ENCODE measurements around the gene ATP6AP1.
"Not testable (repeated sequence)": the region's sequence is repeated elsewhere in the genome, so short reads cannot be mapped to it uniquely, and the experiment has no call there.

The ATP6AP1 gene

DNA sequence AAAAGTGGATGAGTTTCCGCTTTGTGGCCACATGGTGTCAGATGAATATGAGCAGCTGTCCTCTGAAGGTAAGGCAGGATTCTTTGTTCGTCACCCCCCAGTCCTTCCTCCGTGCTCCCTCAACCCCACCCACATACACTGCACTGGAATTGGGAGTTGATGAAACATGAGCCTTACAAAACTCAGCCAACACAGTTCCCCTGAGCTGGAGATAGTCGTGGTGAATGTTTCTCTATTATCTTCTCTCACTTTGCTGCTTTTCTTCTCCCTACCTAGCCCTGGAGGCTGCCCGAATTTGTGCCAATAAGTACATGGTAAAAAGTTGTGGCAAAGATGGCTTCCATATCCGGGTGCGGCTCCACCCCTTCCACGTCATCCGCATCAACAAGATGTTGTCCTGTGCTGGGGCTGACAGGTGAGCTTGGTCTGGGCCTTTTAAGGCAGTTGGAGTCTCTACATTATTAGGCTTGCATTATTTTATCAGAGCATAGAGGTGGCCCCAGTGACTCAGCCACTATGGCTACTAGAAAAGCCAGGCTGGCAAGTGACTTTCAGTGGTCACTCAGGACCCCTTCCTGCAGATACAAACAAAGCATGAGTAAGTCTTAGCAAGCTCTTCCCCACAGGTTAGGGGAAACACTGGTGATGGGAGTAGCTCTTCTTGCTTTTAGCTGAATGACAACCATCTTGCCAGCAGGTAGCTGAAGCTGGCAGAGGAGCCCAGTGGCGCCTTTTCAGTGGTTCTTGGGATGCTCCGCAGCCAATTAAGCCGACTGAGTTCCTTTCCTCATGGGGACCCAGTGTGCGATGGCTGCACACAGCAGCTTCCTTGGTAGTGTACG, 28.7 kb upstream of the ATP6AP1 start:
- no peak for FAIRE-seq

DNA sequence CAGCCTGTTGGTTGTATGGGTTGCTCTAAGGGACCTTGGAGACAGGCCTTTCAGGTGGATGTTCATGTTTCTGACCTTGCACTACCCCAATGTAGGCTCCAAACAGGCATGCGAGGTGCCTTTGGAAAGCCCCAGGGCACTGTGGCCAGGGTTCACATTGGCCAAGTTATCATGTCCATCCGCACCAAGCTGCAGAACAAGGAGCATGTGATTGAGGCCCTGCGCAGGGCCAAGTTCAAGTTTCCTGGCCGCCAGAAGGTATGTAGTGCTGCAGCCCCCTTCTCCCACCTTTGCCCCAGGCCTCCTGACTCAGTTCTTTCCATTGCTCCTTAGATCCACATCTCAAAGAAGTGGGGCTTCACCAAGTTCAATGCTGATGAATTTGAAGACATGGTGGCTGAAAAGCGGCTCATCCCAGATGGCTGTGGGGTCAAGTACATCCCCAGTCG, 28.1 kb upstream of the ATP6AP1 start:
- FAIRE-seq: not testable (repeated sequence)

DNA sequence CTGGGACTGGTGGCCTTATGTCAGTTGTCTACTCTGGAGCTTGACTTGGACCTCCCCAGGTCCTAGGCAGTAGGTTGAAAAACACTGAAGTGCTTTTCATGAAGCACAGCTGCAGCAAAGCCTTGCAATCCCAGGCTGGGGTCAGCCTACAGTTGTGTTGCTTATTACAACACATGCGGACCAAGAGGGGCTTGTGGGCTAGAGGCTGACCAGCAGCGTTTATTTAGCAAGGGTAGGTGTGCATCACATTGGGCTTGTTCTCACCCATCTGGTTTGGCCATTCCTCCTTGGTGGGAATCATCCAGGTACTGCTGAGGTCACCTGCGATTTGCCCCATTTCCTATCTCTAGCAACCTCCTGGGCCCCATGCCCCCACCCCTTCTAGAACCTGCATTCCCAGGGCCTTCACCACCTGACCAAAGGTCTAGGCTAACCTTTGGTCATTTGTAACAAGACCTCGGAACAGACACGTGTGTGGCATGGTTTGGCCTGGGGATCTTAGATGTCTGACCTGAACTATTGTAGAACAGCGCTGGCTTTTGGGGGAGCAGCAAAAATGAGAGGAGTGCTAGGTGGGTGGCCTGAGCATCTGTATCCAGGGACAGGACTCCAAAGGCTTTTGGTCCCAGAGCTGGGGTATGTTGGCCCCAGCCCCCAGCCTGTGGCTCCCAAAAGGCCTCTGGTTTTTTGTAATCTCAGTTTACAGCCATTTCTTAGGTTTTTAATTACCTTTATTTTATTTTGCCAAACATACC, 27.3 kb upstream of the ATP6AP1 start:
- no peak for FAIRE-seq

DNA sequence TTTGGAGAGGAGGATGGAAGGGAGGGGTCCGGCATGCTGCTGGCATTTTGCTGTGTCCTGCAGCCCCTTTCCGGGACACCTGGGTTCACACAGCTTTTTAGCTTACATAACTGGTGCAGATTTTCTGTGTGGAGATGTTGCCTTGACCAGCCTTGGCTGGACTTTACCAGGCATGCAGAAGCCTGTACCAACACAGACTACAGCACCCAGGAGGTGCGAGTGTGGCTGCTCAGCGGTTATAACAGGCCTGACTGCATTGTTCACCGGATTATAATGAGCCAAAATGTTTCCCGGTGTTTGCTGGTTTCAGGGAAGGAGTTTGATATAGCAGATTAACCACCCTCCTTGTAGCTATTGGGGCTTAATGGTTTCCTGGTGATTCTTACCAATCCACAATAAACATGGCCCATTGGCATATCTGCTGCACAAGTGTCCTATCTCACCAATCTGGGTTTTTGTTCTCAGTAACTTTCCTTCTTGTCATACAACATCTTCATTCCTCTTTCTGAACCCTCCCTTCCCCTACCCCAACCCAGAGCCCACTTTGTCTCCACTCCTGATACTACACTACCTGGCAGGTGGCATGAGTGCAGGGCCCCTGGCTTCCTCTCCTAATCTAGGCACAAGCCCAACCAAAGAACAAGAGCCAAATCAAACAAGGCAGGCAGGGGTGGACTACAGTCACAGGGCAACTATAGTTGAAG, 26.4 kb upstream of the ATP6AP1 start:
- no peak for FAIRE-seq

DNA sequence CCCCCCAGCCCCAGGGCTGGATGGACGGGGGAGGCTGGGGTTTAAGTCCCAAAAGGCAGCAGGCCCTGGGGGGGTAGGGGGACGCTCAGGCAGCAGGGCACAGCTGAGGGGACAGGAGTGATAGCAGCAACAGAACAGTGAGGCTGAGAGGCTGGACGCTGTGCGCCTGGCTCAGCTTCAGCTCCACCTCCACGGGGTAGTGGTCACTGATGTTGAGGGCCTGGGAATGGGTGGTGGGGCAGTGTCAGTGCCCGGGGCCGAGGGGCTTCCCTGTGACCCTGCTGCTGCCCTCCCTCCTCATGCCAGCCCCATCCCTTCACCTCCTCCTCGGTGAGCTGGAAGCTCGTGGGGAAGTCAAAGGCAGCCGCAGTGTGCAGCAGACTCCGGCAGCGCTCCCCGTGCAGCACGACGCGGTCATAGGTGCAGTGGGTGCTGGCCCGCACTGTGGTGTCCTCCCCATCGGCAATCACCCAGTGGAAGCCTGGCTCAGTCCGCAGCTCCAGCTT, 25.8 kb upstream of the ATP6AP1 start:
- no peak for FAIRE-seq

DNA sequence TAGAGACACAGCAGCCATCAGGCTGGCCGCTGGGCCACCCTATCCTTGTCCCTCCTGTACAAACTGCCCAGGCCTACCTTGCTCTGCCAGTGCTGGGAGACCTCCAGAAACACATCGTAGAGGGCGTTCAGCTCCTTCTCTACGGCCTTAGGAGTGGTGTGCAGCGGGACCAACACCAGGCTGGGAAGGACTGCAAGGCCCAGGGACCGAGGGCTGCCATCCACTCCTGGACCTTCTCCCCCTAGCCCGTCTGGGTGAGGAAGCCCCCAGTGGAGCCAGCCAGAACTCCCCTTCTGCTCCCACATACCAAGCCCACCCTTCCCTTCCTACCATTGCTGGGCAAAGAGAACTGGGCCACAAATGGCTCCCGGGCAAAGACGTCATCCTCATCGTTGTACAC, 25.3 kb upstream of the ATP6AP1 start:
- FAIRE-seq: no peak

DNA sequence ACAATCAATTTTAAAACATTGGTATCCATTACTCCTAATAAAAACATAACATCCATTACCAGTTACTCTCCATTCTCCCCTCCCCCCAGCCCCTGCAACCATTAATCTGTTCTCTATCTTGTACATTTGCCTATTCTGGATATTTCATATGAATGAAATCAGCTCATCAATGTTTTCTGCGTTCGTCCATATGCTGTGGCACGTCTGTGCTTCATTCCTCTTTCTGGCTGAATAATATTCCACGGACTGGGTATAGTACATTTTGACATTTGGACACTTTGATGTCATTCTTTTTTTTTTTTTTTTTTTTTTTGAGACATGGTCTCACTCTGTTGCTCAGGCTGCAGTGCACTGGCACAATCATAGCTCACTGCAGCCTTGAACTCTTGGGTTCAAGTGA, 24.6 kb upstream of the ATP6AP1 start:
- FAIRE-seq: no peak

DNA sequence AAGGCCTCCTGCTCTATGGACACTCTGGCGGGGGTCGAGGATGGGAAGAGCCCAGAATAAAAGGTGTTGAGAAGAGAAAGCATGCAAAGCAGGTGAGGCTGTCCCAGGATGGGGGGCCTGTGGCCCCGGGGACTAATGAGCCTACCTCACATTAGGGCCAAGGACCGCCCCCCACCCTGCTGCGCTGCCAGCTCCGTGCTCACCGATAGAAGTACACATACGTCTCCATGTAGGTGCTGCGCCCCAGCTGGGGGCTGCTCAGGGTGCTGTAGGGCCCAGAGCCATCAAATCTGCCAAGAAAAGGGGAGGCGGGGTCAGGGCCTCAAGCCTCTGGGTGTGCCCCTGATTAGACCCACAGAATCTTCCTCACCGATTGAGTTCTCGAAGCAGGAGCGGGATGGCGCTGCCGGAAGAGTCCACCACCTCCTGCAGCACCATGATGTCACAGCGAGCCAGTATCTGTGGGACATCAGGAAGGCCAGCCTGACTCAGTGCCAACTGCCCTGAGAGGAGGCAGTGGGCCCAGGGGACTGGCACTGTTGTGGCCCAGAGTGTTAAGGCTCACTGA, 23.8 kb upstream of the ATP6AP1 start:
- FAIRE-seq: no peak

DNA sequence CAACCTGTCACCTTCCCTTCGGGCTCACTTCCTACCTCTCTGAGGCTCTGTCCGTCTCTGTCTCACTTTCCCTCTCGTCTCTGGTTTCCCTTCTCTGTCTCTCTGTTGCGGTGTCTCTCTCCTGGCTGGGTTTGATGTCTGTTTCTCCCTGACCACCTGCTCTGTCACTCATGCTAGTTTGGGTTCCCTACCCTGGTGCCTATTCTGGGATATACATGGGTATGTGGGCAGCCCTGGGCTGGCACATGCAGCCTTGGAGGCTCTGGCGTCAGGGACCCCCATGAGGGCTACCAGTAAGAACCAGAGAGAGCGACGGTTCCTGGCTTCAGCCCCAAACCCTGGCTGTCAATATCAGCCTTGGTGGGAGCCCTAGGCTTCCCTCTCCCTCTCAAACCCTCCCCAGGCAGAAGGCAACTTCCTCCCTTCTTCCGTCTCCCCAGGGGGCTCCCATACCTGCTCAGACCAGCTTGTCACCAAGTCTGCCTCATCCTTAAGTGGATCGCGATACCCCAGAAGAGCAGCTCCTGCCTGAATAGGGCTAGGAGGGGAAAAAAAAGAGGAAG, 19.7 kb upstream of the ATP6AP1 start:
- no peak for FAIRE-seq

DNA sequence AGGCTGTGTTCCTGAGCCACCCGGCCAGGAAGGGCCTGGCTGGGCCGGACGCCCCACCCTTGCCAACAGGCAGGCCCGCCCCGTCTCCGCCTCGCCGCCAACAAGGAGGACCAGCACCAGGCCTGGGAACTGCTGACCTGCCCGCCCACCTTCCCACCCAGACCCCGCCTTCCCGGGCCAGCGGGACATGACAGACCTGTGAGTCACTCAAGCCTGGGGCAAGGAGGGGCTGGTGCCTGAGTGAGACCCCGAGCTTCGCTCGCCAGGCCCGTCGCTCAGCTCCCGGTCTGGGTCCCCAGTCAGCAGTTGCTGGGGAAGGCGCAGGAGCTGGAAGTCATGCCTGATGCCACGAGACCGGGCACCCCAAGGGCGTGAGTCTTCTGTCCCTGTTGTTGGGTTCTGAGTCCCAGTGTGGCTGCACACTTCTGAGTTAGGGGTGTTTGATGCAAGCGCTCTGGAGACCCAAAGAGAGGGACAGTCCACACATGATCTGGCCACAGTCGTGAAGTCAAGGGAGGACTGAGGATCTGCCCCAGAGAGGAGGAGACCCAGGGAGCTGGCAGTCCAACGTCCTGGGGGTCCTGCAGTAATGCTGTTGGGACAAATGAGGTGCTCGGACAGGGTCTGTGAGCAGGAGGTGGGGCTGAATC, 19.1 kb upstream of the ATP6AP1 start, which contains the start of gene DNASE1L1:
Gene DNASE1L1, minus strand, starts transcription at position 33 of the 650 bp plus-strand sequence. CDS start 3,686 bp downstream, outside the sequence.
- FAIRE-seq: no peak

DNA sequence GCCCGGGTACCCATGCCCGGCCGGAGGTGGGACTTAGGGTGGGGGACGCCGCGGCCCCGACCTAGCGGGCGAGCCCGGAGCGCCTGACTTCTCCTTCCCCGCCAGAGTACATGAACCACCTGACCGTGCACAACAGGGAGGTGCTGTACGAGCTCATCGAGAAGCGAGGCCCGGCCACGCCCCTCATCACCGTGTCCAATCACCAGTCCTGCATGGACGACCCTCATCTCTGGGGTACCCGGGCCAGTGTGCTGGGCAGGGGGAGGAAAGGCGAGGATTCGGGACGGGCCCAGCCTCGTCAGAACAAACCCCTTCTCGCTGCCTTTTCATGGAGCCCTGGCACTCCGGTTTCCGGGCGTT, 16.5 kb upstream of the ATP6AP1 start:
- no peak for FAIRE-seq

DNA sequence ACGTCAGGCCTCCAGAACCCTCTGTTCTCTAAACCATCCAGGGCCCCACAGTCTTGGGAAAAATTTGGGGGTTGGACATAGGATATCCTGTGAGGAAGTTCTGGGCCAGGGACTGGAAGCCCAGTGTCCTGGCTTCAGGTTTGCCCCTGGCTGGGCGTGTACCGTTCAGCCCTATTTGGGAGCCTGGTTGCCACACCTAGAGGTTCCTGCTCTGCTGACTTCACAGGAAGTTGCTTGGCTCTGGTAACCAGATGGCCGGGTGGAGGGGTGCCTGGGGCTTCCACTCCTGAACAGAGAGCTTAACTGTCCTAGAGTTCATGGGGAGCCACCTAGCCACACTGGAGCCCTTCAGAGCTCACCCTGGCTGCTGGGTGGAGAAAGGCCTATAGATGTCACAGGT, 16.0 kb upstream of the ATP6AP1 start:
- no peak for FAIRE-seq

DNA sequence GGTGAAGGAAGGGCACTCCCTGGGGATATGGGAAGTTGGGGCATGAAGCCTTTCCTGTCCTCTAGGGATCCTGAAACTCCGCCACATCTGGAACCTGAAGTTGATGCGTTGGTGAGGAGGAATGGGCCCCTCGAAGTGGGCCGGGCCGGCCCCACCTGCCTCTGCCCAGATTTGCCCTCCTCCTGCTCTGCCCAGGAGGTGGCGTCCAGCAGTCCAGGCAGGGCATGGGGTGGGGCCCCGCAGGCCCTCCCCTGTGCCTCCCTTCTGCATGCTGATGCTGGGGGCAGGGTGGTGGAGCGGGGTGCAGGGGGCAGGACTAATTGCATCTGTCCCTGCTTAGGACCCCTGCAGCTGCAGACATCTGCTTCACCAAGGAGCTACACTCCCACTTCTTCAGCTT, 15.3 kb upstream of the ATP6AP1 start:
- FAIRE-seq: no peak

DNA sequence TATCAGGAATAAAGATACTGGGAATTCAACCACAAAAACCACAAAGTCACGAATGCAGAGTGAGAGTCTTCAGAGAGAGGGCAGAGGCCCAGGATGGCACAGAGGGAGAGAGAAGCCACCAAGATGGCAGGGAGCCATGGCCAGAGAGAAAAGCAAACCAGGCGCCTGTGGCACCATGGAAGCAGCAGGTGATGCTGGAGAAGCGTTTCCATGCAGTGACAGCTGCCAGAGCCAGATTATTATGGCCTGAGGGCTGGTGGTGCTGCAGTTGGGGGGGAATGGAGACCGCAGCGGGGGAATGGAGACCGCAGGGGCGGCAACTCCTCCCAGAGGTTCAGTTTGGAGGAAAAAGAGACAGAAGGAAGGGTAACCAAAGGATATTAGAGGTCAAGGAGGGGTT, 11.3 kb upstream of the ATP6AP1 start:
- no peak for FAIRE-seq

DNA sequence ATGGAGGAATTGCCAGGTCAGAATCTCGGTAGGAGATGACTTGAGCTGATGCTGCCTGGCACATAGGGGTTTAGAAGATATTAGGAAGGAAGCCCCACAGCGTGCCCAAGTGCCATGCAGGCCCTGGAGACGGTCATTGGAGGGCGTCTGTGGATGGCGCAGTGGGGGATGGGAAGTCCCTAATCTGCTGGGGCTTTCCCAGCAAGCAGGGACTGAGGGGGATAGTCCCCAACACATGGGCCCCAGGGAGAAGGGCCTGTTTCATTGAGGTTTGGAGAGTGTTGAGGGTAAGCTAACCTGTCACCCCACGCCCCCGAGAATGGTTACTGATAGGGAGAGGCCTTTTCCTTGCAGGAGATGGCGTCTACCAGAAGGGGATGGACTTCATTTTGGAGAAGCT, 9.3 kb upstream of the ATP6AP1 start:
- FAIRE-seq: no peak

DNA sequence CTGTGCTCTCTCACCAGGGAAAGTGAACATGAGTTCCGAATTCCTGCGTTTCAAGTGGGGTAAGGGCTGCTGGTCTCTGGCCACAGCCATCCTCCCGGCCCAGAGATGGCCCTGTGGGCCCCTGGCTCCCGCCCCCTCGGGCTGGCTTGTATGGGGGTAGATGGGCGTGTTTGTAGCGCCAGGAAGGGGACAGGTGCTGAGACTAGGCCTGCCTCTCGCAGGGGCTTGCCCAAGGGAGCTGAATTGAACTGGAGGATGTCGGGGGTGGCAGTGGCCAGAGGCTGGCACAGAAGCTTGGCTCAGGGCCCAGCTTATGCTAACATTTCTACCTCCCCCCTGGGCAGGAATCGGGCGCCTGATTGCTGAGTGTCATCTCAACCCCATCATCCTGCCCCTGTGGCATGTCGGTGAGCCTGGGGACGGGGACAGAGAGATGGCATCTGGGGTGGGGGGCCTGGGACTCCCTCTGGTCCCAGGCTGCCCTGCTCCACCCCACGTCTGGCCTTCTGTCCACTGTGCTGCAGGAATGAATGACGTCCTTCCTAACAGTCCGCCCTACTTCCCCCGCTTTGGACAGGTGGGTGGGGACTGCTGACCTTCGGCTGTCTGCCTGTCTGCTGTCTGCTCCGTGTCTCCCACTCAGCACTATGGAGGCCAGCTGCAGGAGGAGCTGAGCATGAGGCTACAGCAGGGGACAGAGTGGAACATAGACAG, 8.6 kb upstream of the ATP6AP1 start:
- no peak for FAIRE-seq

DNA sequence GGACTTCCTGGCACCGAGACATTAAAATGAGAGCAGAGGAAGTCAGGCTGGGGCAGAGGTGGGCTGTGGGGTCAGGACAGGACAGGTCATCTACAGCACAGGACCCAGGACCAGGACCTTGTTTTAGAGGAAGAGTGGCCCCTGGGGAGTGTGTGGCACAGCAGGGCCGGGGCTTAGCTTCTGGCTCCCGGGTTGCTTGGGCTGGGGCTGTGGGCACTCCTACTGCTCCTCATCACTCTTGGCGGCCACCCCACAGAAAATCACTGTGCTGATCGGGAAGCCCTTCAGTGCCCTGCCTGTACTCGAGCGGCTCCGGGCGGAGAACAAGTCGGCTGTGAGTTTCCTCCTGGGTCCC, 8.1 kb upstream of the ATP6AP1 start:
- no peak for FAIRE-seq

DNA sequence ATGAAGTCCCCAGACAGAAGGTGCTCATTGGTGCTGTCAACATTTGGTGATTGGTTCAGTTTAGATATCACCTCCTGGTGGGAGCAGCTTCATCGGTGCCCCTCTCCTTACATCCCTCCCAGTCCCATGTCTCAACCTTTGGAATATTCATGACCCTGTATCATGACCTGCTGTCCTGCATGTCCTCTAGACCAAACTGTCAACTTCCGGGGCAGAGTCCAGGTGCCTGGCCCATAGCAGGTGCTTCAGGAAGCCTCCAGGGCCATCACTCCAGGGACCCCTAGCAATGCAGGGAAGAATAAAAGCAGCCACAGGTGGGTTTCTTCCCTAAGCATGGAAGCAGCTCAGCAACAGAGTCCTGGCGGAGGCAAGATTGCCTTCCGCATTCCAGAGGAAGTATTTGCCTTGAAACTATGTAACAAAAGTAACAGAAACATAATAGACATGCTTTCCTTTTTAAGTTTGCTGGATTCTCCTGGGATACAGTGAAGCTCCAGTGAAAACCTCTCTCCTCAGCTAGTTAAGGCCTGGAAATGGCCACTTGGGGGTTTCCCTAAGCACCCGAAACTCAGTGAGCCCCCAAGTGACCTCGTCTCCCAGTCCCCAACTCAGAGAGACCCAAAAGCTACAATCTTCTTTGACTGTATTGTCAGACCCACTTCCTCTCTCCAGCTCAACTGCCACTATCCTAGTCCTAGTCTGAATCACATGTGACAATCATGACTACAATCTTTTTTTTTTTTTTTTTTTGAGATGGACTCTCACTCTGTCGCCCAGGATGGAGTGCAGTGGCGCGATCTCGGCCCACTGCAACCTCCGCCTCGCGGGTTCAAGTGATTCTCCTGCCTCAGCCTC, 1.3 kb upstream of the ATP6AP1 start:
- no peak for FAIRE-seq

DNA sequence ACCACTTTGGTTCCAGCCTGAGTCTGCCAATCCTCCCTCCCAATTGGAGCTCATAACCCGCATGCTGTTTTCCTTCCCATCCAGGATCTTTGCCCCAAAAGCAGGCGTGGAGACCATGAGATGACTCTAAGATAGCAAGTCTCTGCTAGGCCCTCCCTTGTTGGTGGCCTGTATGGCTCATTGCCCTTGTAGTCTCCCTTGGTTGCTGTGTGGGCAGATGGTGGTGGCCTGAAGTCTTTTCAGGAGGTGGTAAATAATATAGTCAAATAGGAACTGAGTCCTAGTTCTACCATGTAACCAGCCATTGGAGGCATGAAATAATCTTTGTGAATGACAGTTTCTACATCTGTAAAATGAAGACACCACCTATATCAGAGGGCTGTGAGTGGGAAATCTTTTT, 1.2 kb downstream of the ATP6AP1 start:
- no peak for FAIRE-seq

DNA sequence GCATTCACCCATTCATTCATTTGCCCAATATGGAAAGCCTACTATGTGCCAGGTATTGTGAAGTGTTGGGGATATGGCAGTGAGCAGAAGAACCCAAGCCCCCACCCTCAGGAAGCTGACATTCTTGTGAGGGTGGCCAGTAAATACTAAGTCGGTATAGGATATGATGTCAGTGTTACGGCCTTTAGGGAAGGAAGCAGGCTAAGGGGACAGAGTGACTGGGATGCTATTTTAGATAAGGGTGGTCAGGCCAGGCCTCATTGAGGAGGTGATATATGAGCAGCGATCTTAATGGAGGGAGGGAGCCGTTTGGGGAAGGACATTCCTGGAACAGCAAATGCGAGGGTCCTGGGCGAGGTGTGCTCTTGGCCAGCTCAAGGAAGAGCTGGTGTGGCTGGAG, 2.0 kb downstream of the ATP6AP1 start:
- no peak for FAIRE-seq

DNA sequence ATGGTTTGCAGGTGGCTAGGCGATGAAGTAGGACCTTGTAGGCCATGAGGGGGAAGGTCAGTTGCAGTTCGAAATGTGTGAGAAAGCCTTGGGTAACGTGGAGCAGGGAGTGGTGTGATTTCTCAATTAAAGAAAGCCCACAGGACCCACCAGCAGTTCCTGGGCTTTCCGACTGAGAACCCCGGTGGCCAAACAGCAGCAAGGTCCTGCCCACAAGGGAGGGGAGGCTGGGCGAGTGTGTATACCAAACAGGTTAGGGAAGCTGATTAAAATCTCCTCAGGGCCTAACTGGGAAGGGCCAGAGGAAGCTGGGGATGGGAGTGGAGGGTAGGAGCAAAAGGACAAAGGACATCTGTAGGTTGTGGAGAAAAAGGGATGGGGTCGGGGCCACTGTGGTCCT, 2.4 kb downstream of the ATP6AP1 start:
- FAIRE-seq: no peak
